8988T (cell line): ENCODE measurements around the gene EIF3A.
"Not testable (repeated sequence)": the region's sequence is repeated elsewhere in the genome, so short reads cannot be mapped to it uniquely, and the experiment has no call there.

Experiments
- DNase-seq: peaks from one replicate; pipeline ENCODE4 v3.0.0; 2011

Gene EIF3A

GRCh38 chr10:119080521-119081259 is at the start of gene EIF3A:
Gene EIF3A (minus strand): TSS chr10:119080817. CDS start chr10:119080676, 141 bp downstream.
- peak; percentile 73 for DNase-seq

- DNase-seq, result no peak
These were observed 49.1 kb upstream of the EIF3A start for GRCh38 chr10:119129721-119130120.

- no peak for DNase-seq
These were observed 45.3 kb upstream of the EIF3A start for GRCh38 chr10:119125942-119126341.

- DNase-seq, result no peak
These were observed 40.3 kb upstream of the EIF3A start for GRCh38 chr10:119120875-119121274.

- no peak for DNase-seq
These were observed 39.8 kb upstream of the EIF3A start for GRCh38 chr10:119120413-119120867.

GRCh38 chr10:119119400-119119799 is 38.8 kb upstream of the EIF3A start:
- DNase-seq, result no peak

- no peak for DNase-seq
These were observed 37.6 kb upstream of the EIF3A start for GRCh38 chr10:119118231-119118630.

- DNase-seq, result no peak
These were observed 35.8 kb upstream of the EIF3A start for GRCh38 chr10:119116326-119116951.

- no peak for DNase-seq
These were observed 35.3 kb upstream of the EIF3A start for GRCh38 chr10:119115926-119116325.

- no peak for DNase-seq
These were observed 33.4 kb upstream of the EIF3A start for GRCh38 chr10:119113751-119114732.

- DNase-seq, result no peak
These were observed 31.4 kb upstream of the EIF3A start for GRCh38 chr10:119112056-119112455.

GRCh38 chr10:119107771-119108170 is 27.2 kb upstream of the EIF3A start:
- DNase-seq, result not testable (repeated sequence)

- DNase-seq, result not testable (repeated sequence)
These were observed 26.5 kb upstream of the EIF3A start for GRCh38 chr10:119107106-119107505.

- not testable (repeated sequence) for DNase-seq
These were observed 25.3 kb upstream of the EIF3A start for GRCh38 chr10:119105899-119106298.

- DNase-seq, result no peak
These were observed 24.5 kb upstream of the EIF3A start for GRCh38 chr10:119105155-119105554.

GRCh38 chr10:119104654-119105015 is 24.0 kb upstream of the EIF3A start:
- no peak for DNase-seq

- DNase-seq, result peak; percentile 86
These were observed 23.5 kb upstream of the EIF3A start, which contains the start of gene DENND10 for GRCh38 chr10:119103903-119104653. Gene DENND10 (plus strand): TSS chr10:119104113. CDS start chr10:119104143, 30 bp downstream.

GRCh38 chr10:119103241-119103902 is 22.8 kb upstream of the EIF3A start:
- no peak for DNase-seq

- DNase-seq, result no peak
These were observed 20.9 kb upstream of the EIF3A start for GRCh38 chr10:119101366-119102098.

- no peak for DNase-seq
These were observed 20.0 kb upstream of the EIF3A start for GRCh38 chr10:119100434-119101238.
